ENCODE results near the gene FAM110D.

Gene FAM110D

GRCh38 chr1:26164036-26164860 lies 5.4 kb downstream of the FAM110D start:
- peak; percentile 60 for DNase-seq

- no peak for DNase-seq
Observed at GRCh38 chr1:26164861-26165842, 6.3 kb downstream of the FAM110D start.

GRCh38 chr1:26166719-26167281 lies 7.9 kb downstream of the FAM110D start:
- DNase-seq: no peak

- DNase-seq: no peak
Observed at GRCh38 chr1:26168410-26169197, 9.7 kb downstream of the FAM110D start, which contains the start of gene C1orf232. C1orf232 (minus strand) TSS chr1:26168963; CDS start chr1:26168499, 464 bp downstream.

- DNase-seq: no peak
Observed at GRCh38 chr1:26169198-26169554, 10.3 kb downstream of the FAM110D start.

GRCh38 chr1:26169669-26170471 lies 11.0 kb downstream of the FAM110D start, which contains the start of gene ZNF593:
ZNF593 (plus strand) TSS chr1:26169908; CDS start chr1:26169984, 76 bp downstream.
- peak; percentile 90 for DNase-seq

GRCh38 chr1:26170472-26170821 lies 11.6 kb downstream of the FAM110D start:
- no peak for DNase-seq

- no peak for DNase-seq
Observed at GRCh38 chr1:26171084-26172072, 12.5 kb downstream of the FAM110D start, which contains the start of gene ZNF593OS. ZNF593OS (minus strand) TSS chr1:26171832; CDS start chr1:26171661, 171 bp downstream.

- DNase-seq: no peak
Observed at GRCh38 chr1:26175346-26175745, 16.5 kb downstream of the FAM110D start.

GRCh38 chr1:26177182-26177684 lies 18.4 kb downstream of the FAM110D start, which contains the start of gene CNKSR1:
CNKSR1 (plus strand) TSS chr1:26177491; CDS start chr1:26177548, 57 bp downstream.
- DNase-seq: no peak

- DNase-seq: no peak
Observed at GRCh38 chr1:26180010-26180506, 21.2 kb downstream of the FAM110D start.

GRCh38 chr1:26181586-26182382 lies 22.9 kb downstream of the FAM110D start:
- no peak for DNase-seq

GRCh38 chr1:26182383-26182696 lies 23.5 kb downstream of the FAM110D start:
- no peak for DNase-seq

GRCh38 chr1:26184086-26184485 lies 25.2 kb downstream of the FAM110D start:
- no peak for DNase-seq

GRCh38 chr1:26184883-26185282 lies 26.0 kb downstream of the FAM110D start:
- no peak for DNase-seq

- DNase-seq: no peak
Observed at GRCh38 chr1:26187882-26188281, 29.0 kb downstream of the FAM110D start.

GRCh38 chr1:26188477-26188876 lies 29.6 kb downstream of the FAM110D start:
- DNase-seq: no peak

GRCh38 chr1:26189331-26189730 lies 30.5 kb downstream of the FAM110D start:
- no peak for DNase-seq

GRCh38 chr1:26189751-26190275 lies 30.9 kb downstream of the FAM110D start:
- DNase-seq: no peak
